ENCODE results near the gene MYLK3.

DNA sequence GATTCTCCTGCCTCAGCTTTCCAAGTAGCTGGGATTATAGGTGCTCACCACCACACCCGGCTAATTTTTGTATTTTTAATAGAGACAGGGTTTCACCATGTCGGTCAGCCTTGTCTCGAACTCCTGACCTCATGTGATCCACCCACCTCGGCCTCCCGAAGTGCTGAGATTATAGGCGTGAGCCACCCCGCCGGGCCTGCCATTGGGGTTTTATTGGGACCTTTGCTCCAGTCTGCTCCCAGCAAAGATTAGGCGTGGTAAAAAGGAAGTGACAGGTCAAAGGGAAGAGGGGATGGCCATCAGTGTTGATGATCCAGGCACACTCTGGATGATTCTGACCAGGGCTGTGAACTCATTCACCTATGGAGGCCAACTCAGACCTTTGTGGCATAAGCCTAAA, 20.5 kb downstream of the MYLK3 start:
- TF ChIP-seq, protein P1, sequence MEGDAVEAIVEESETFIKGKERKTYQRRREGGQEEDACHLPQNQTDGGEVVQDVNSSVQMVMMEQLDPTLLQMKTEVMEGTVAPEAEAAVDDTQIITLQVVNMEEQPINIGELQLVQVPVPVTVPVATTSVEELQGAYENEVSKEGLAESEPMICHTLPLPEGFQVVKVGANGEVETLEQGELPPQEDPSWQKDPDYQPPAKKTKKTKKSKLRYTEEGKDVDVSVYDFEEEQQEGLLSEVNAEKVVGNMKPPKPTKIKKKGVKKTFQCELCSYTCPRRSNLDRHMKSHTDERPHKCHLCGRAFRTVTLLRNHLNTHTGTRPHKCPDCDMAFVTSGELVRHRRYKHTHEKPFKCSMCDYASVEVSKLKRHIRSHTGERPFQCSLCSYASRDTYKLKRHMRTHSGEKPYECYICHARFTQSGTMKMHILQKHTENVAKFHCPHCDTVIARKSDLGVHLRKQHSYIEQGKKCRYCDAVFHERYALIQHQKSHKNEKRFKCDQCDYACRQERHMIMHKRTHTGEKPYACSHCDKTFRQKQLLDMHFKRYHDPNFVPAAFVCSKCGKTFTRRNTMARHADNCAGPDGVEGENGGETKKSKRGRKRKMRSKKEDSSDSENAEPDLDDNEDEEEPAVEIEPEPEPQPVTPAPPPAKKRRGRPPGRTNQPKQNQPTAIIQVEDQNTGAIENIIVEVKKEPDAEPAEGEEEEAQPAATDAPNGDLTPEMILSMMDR (IDR thresholded peaks at IDR 0.05), result no peak
- TF ChIP-seq POLR2AphosphoS5 (IDR thresholded peaks at IDR 0.05), result no peak
- TF ChIP-seq POLR2A (IDR thresholded peaks at IDR 0.05), result no peak
